HUDEP-2 (cell line): ENCODE results near the gene MAGED1.

Source experiments
- DNase-seq, 76 experiments: peaks; one replicate each; lab custom pipeline; 2025; ENCODE audit not compliant: unreplicated experiment in 76 of 76; lab: John Stamatoyannopoulos, UW

MAGED1 gene, protein sequence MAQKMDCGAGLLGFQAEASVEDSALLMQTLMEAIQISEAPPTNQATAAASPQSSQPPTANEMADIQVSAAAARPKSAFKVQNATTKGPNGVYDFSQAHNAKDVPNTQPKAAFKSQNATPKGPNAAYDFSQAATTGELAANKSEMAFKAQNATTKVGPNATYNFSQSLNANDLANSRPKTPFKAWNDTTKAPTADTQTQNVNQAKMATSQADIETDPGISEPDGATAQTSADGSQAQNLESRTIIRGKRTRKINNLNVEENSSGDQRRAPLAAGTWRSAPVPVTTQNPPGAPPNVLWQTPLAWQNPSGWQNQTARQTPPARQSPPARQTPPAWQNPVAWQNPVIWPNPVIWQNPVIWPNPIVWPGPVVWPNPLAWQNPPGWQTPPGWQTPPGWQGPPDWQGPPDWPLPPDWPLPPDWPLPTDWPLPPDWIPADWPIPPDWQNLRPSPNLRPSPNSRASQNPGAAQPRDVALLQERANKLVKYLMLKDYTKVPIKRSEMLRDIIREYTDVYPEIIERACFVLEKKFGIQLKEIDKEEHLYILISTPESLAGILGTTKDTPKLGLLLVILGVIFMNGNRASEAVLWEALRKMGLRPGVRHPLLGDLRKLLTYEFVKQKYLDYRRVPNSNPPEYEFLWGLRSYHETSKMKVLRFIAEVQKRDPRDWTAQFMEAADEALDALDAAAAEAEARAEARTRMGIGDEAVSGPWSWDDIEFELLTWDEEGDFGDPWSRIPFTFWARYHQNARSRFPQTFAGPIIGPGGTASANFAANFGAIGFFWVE

DNA sequence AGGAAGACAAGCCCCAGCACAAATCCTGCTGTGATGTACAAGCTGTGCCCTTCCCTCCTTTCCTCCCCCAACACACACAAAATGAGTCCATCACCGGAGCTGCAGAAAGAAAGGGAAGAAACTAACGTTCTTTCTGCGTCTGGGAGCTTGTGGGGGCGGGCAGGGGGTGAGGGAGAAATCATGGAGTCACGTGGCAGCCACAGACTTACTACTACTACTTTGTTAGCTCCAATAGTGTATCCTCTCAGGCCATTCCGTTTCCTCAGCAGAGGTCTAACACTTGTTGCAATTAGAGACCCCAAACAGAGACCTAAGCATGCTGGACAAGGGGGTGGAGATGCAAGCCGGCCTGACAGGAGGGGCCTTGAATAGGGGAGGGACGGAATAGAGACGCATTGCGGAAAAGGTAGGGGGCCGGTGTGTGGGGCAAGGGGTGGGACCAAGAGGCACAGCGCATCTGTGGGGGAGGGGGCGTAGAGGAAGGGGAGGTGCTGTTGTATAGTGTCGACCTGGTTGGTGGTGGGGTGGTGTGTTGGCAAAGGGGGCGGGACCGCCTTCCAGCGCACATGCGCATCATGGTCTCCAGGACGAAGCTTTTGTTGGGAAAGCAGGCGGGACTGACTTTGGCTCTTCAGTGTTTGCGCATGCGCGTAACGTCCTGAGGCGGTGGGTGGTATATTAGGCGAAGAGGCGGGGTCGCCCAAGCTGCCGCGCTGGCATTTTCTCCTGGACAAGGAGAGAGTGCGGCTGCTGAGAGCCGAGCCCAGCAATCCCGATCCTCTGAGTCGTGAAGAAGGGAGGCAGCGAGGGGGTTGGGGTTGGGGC, at the start of gene MAGED1:
TSS of gene MAGED1 (plus strand) at position 703 of the 825 bp plus-strand sequence. CDS start 682 bp downstream, outside the sequence.
- peak in 55 of 76 experiments; percentile 0 to 73 (median 41) for DNase-seq

DNA sequence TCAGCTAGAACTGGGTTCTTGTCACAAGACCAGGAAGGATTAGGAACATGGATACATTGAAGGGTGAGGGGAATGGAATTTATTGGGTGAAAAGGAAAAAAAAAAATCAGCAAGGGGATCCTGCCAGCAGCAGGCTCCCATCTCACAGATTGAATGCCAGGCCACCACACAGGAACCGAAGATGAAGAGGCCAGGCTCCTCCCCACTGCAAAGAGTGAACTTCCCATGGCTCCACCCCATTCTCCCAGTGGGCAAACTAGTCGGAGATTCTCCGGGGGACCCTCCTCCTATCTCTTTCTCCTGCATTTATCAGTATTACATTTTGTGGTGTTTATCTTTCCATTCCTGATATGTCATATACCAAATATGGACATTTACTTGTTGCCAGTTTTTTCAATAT, 46.0 kb upstream of the MAGED1 start:
- no peak for DNase-seq

DNA sequence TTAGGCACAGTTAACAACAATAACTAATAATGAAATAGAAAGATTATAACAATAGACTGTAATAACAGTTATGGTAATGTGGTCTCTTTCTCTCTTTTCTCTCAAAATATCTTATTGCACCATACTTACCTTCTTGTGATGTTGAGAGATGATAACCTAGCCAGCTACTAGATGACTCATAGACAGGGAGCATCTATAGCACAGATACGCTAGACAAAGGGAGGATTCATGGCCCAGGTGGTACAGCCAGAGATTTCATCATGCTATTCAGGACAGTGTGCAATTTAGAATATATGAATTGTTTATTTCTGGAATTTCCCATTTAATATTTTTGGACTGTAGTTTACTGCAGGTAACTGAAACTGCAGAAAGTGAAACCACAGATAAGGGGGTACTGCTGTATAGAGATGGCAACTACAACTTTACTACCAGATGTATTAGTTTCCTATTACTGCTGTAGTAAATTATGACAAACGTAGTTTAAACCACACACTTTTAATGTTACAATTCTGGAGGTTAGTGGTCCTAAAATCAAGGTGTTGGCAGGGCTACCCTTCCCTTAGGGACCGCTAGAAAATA, 41.8 kb upstream of the MAGED1 start:
- DNase-seq, result peak in 1 of 76 experiments; percentile 0

DNA sequence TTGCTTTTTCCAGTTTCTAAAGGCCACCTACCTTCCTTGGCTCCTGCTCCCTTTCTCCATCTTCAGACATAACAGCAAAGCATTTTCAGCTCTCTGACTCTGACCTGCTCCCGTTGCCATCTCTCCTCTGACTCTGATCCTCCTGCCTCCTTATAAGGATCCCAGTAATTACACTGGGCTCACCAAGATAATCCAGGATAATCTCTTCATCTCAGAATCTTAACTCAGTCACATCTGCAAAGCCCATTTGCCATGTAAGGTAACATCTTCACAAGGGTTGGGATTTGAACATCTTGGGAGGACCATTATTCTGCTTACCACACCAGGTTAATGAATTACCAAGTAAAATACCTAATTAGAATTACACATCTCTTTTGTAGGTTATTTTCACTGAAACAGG, 41.3 kb upstream of the MAGED1 start:
- no peak for DNase-seq

DNA sequence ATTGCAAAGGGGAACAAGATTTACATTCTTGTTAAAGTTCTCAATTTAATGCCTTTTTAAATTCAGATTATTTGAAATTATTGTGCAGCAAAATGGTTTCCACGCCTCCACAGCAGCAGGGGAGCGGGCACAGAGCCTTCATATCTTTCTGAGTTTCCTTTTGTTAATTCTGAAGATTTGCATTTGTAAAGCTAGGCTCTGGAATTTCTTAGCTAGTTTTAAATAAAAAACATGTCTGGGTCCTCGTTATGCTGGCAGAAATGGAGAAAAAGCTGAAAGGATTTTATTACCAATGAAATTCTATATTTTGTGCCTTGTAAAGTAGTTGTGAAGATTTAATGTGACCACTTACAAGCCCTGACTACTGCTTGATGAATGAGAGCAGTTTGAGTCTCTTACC, 40.8 kb upstream of the MAGED1 start:
- no peak for DNase-seq

DNA sequence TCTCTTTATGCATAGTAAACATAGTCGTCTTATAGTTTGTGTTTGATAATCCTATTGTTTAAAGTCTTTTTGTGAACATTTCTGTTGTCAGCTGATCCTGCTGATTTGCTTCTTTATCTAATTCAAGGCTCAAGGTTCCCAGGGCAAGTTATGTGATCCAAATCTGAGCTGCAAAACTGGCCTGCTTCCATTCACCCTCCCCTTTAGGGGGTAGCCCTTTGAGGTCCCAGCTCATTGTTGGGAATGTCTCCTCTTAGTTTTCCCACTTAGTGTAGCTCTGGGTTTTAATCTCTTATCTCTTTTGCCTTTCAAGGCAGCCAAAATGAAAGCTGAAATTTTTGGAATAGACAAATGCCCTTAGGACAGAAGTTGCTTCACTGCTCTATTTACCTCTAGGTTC, 40.2 kb upstream of the MAGED1 start:
- DNase-seq, result no peak

DNA sequence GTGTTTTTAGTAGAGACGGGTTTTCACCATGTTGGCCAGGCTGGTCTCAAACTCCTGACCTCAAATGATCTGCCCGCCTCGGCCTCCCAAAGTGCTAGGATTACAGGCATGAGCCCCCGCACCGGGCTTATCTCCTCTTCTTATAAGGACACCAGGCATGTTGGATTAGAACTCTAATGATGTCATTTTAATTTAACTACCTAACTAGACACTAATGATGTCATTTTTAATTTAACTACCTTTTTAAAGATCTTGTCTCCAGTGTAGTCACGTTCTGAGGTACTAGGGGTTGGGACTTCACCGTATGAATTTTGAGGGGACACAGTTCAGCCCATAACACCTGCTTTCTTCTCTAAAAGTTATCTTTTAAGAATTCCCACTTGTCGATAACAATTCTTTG, 37.7 kb upstream of the MAGED1 start:
- no peak for DNase-seq

DNA sequence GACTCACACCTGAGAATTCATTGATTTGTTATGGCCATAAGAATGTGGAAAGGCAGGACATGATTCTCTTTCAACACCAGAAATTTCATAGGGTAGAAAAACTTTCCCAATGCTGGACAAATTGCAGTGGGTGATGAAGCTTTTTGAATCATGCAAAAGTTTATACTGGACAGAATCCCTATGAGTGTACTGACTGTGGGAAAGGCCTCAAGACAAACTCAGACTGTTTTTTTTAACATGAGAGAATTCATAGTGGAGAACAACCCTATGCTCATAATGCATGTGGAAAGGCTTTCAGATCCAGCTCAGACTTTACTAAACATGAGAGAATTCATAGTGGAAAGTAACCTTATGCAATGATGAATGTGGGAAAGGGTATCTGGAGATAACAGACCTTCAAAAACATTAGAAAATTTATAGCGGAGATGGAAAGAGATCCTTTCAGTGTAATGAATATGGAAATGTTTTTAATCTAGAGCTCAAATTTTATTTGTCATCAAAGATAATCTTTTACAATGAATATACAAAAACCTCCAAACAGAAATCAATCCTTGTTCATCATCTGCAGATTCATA, 36.2 kb upstream of the MAGED1 start:
- DNase-seq, result no peak

DNA sequence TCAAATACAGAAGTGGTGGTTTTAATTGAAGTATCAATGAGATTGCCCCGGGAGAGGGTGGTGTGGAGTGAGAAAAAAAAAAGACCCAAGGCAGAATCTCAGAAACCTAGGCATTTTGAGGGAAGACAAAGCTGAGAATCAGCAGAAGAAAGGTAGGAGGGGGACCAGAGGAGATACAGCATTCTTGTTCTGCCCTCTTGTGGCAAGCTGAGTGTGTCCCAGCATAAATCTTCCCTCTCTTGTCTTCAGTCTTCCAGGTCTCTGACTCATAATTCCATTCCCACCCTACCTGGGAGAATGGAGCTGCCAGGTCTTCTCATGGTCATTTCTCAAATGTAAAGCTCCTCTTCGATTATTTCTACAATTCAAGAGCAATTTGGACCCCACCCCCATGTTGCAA, 32.7 kb upstream of the MAGED1 start:
- no peak for DNase-seq

DNA sequence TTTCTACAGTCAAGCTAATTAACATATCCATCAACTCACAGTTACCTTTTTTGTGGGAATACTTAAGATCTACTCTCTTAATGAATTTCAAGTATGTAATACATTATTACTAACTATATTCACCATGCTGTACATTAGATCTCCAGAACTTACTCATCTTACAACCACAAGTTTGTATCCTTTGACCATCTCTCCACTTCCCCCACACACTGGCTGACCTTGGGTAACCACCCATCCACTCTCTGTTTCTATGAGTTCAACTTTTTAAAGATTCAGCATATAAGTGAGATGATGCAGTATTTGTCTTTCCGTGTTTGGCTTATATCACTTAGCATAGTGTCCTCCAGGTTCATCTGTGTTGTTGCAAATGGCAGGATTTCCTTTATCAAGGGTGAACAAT, 30.5 kb upstream of the MAGED1 start:
- no peak for DNase-seq

DNA sequence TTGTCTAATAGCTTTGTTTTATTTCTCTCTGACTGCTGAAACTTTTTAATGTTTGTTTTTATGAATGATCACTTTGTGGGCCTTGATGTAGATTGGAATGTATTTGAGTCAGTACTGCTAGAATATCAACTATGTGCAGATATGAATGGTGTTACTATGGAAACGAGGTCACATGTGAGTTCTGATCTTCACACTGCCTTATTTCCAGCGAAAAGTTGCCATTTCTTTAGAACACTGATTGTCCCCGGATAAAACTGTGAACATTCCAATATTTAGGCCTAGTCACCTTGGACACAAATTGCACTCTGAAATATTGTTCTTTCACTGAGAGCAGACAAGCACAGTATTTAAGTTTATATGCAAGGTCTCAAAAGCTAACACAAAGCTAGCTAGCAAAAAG, 27.2 kb upstream of the MAGED1 start:
- DNase-seq, result no peak

DNA sequence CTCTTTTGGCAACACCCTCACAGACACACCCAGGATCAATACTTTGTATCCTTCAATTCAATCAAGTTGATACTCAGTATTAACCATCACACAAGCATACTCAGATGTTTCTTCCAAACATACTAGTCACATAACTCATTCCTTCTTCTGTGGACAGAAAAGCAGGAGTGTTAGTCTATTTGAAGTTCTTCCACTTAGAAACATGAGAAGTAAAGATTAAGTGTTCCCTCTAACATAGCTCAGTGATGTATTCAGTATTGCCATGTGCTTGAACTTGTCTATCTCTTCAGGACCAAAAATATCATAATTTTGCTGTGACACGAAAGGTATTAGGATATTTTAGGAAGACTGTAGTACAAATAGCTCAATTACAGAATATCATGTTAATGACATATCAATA, 25.8 kb upstream of the MAGED1 start:
- DNase-seq, result no peak

DNA sequence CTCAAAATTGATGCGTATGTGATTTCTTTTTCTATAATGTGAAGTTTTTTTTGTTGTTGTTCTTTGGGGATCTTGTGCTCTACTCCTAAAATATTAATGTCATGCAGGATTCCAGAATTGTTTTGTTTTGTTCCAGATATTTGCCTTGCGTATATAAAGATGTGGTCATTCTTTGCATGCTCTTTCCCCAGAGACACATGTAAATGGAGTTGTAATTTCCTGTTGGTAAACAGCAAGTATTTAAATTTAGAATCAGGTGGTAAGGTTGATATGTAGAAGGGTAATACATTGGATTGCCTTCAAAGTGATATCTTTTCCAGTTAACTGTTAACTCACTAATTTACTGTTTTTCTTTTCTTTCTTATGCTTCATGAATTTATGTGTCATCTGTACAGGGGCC, 23.1 kb upstream of the MAGED1 start:
- no peak for DNase-seq

DNA sequence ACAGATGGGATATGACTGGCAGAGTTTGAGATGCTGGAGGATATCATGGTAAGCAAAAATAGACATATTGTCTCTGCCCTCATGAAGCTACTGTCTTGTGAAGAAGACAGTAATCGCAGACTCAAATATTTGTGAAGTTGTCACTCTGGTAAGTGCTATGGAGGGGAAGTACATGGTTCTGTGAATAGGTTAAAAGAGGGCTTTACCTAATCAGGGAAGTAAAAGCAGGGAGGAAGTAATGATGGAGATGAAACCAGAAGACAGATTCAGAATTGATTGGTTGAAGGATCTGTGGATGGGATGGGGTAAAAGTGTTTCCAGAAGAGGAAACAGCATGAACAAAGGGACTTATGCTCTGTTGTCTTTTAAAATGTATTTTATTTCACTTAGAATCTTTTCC, 19.3 kb upstream of the MAGED1 start:
- no peak for DNase-seq

DNA sequence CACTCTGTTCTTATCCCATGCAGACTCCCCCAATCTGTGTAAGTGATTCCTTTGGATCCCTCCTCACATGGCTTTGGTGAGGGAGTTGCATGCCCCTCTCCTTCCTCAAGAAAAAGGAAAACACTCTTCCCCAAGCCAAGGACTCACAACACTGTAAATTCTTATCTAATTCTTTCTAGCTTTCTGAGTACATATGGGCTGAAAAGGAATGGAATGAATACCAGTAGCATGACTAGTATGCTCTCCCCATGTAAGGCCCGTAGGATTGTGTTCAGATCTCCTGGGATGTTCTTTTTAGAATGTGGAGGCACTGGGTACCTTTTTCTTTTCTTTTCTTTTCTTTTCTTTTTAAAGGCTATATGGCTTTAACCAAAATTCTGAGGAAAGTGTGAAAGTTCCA, 17.0 kb upstream of the MAGED1 start:
- no peak for DNase-seq

DNA sequence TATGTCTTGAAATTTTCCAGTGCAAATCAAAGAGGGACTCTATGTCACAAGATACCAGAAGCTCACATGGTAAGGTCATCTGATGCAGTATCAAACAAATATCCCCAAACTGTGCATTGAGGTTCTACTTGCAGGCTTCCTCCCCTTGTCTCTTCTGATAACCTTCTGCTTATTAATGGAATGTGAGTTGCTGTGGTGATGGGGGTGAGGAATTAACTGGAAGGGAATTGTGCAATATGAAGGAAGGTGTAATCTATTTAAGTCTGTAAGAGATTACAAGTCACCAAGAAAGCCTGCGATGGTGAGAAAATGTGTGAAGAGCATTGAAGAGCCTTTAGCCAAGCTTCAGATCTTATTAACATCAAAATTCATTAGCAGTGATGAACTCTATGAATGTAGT, 15.4 kb upstream of the MAGED1 start:
- DNase-seq, result no peak

DNA sequence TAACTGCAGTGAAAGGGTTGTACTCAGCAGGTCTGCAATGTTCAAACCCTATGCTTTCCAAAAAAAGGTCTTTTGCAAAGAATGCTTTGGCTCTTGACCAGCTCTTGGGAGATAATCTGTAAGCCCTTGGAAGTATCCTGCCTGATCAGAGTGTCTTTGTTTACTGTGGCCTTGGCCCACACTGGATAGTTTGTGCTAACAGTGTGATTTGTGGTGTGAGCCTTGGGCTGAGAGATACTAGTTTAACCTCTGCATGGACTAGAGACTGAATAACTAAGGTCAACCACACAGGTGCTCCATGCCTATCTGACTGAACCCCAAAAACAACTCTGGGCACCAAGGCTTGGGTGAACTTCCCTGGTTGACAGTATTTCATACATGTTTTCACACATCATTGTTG, 3.6 kb upstream of the MAGED1 start:
- no peak for DNase-seq

DNA sequence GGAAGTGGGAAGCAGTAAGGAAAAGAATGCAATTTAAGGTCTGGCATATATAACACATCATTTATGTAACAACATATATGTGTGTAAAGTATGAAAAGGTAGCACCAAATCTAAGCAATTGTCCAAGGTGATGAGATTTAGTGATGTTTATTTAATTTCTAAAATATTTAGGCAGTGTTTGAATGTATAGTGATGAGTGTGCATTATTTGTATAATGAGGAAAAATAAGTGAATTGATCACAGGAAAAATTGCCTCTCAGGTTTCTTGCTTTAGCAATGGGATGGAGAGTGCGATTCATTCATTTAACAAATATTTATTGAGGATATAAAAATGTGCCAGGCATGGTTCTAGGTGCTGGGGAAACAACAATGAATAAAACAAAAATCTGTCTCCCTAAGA, 2.2 kb upstream of the MAGED1 start:
- no peak for DNase-seq

DNA sequence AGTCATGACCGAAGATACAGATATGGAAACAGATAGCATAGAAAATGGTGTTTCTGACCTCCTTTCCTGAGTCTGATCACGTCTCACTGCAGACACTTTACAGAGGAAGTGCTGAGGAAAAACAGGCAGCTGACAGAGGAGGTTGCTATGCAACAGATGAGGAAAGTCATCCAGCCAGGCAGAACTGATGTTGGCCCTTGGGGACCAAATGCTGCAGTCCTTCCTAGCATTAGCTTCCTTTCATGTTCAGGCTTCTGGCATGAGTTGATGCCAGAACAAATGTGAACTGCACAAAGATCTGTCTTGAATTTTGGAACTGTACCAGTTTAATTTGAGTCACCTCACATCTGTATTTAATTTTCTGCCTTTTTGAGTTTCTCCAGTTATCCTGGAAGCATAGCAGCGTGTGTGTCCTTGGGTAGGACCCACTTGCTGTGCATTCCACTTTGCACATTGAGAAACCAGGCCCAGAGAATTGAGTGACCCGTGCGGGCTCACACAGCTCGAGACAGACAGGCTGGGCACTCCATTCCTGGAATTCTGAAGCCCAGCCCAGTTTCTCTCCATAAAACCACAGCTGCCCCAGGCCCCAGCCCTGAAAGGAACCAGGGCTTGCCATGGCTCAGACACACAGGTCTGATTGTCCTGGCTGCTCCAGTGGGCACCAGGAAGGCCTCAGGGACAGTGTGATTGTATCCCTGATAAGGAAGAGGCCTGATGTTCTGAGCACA, 1.4 kb upstream of the MAGED1 start:
- DNase-seq, result no peak
